AG04450 (cell line): Measurements from ENCODE around the gene LRCH1. TPM values are rescaled to one million over a fixed set of nuclear protein-coding genes. Genes with fewer than 3 reads are reported as not detected.

Source experiments
- CTCF ChIA-PET: fragments of 300-600, 350-600 bp; formaldehyde crosslinking; extraction: SDS; loops from one replicate; lab custom pipeline; 2022; ENCODE audit warnings: antibody characterized with exemption, inconsistent platforms; lab: Charles Lee
- POLR2A ChIA-PET: fragments of 350-600 bp; formaldehyde crosslinking; extraction: SDS; loops from one replicate; lab custom pipeline; 2021; ENCODE audit warnings: antibody characterized with exemption, inconsistent platforms; lab: Yijun Ruan, JAX
- DNase-seq: peaks from one replicate; pipeline ENCODE4 v3.0.0-alpha.2; 2011; ENCODE audit warnings: low read depth, low spot score
- H3K27ac ChIP-seq: one replicate; pipeline ENCODE4 v1.5.1; 2012; ENCODE audit warnings: low read depth, low read length, control low read depth
- H3K27me3 ChIP-seq: one replicate; pipeline ENCODE4 v1.6.0; 2012; ENCODE audit warnings: low read length; ENCODE audit not compliant: control insufficient read depth, insufficient read depth
- H3K4me3 ChIP-seq: 2 replicates; pipeline ENCODE4 v1.5.1; 2011; ENCODE audit warnings: mild to moderate bottlenecking, low read depth, low read length, control low read depth
- H3K9me3 ChIP-seq: 2 replicates; pipeline ENCODE4 v1.5.1; 2012; ENCODE audit warnings: low read length; ENCODE audit not compliant: control insufficient read depth, insufficient read depth
- CTCF ChIP-seq: IDR thresholded peaks from 2 replicates; pipeline ENCODE4 v1.5.1; 2011; ENCODE audit warnings: low read depth, low read length, control low read depth, inconsistent platforms
- polyA plus RNA-seq: library from polyadenylated mRNA; depleted of rRNA; stranded (reverse); fragments of >200 nt; gene quantifications from 2 replicates; pipeline ENCODE4 v1.2.3, GENCODE V29; 2011

Gene LRCH1
- polyA plus RNA-seq, 1 experiment = 17.4 TPM

- Histone ChIP-seq H3K4me3 (no peak overlapping the region), H3K9me3 (no peaks in the 10 kb centered on the region), H3K27ac (no peak overlapping the region), H3K27me3 (no peaks in the 10 kb centered on the region)
- TF ChIP-seq CTCF = peak; percentile 31
- DNase-seq = no peak
- POLR2A ChIA-PET = no interaction called here
- CTCF ChIA-PET = interaction anchor here (0.7 to 1.4 kb wide), 3 partner anchors 8 to 37 kb away, joined by 3 to 5 read pairs (median 3); no protein-coding TSS in a partner anchor
Observed at GRCh38 chr13:46603165-46603603, 50.2 kb downstream of the LRCH1 start.

GRCh38 chr13:46604226-46604990 is 51.4 kb downstream of the LRCH1 start:
- no peak for DNase-seq
- Histone ChIP-seq H3K27ac (no peak overlapping the region), H3K9me3 (no peaks in the 10 kb centered on the region), H3K4me3 (no peak overlapping the region), H3K27me3 (no peaks in the 10 kb centered on the region)
- ChIA-PET CTCF (interaction anchor here (1.4 kb wide), 1 partner anchor 38 kb away, joined by 3 read pairs; no protein-coding TSS in a partner anchor), POLR2A (no interaction called here)
- no peak for TF ChIP-seq CTCF

GRCh38 chr13:46605076-46605824 is 52.3 kb downstream of the LRCH1 start:
- Histone ChIP-seq H3K27ac (no peak overlapping the region), H3K27me3 (no peaks in the 10 kb centered on the region), H3K9me3 (no peaks in the 10 kb centered on the region), H3K4me3 (no peak overlapping the region)
- no peak for DNase-seq
- ChIA-PET CTCF (no interaction called here), POLR2A (no interaction called here)
- no peak for TF ChIP-seq CTCF

GRCh38 chr13:46605825-46606554 is 53.0 kb downstream of the LRCH1 start:
- H3K4me3 ChIP-seq = no peak overlapping the region
- DNase-seq = no peak
- H3K27ac ChIP-seq = no peak overlapping the region
- TF ChIP-seq CTCF = no peak
- CTCF ChIA-PET = no interaction called here
- POLR2A ChIA-PET = no interaction called here
- no peaks in the 10 kb centered on the region for H3K27me3 ChIP-seq
- H3K9me3 ChIP-seq = no peaks in the 10 kb centered on the region
